GM12878 (cell line): Measurements from ENCODE around the gene TEX9. TPM values are rescaled to one million over a fixed set of nuclear protein-coding genes. Genes with fewer than 3 reads are reported as not detected.

ENCODE experiments used
- ASH2L ChIP-seq: fragments of 300-600, 200-600 bp; sonication (generic); IDR thresholded peaks from 2 replicates; pipeline ENCODE4 v1.6.1; 2017; ENCODE audit warnings: low read depth, mild to moderate bottlenecking, borderline replicate concordance
- BCLAF1 ChIP-seq: fragments of 450-650 bp; IDR thresholded peaks from 2 replicates; pipeline ENCODE4 v1.6.1; 2017; ENCODE audit warnings: antibody characterized with exemption, mild to moderate bottlenecking, moderate library complexity
- BHLHE40 ChIP-seq, 2 experiments: fragments of 450-650 bp in 1 of 2; IDR thresholded peaks; 2 replicates each; pipeline ENCODE4 v1.6.1; 2011 to 2017; ENCODE audit warnings: low read depth in 2 of 2, borderline replicate concordance in 1 of 2, improper control_type of control experiment in 1 of 2, low read length in 1 of 2, mild to moderate bottlenecking in 1 of 2
- CBFB ChIP-seq: IDR thresholded peaks from 2 replicates; pipeline ENCODE4 v1.6.1; 2016; ENCODE audit warnings: antibody characterized with exemption, low read depth
- EED ChIP-seq: sonication (generic); IDR thresholded peaks from 2 replicates; pipeline ENCODE4 v1.6.1; 2016; ENCODE audit warnings: antibody characterized with exemption, low read depth
- ELK1 ChIP-seq: IDR thresholded peaks from 2 replicates; pipeline ENCODE4 v1.6.1; 2012; ENCODE audit warnings: low read depth, low read length, improper control_type of control experiment
- HCFC1 ChIP-seq: fragments of 150-350 bp; IDR thresholded peaks from 2 replicates; pipeline ENCODE4 v1.6.1; 2014; ENCODE audit warnings: low read length
- HSF1 ChIP-seq: fragments of 150-350 bp; IDR thresholded peaks from 2 replicates; pipeline ENCODE4 v1.6.1; 2014; ENCODE audit warnings: mild to moderate bottlenecking, low read depth, low read length
- IKZF1 ChIP-seq: fragments of 450-650 bp; conservative IDR thresholded peaks from 2 replicates; pipeline ENCODE4 v1.6.1; 2017; ENCODE audit warnings: antibody characterized with exemption, mild to moderate bottlenecking
- LARP7 ChIP-seq: fragments of 450-650 bp; IDR thresholded peaks from 2 replicates; pipeline ENCODE4 v1.6.1; 2017; ENCODE audit warnings: mild to moderate bottlenecking
- NBN ChIP-seq: fragments of 450-650 bp; IDR thresholded peaks from 2 replicates; pipeline ENCODE4 v1.6.1; 2016
- NFXL1 ChIP-seq: fragments of 450-650 bp; IDR thresholded peaks from 2 replicates; pipeline ENCODE4 v1.6.1; 2017; ENCODE audit warnings: antibody characterized with exemption, mild to moderate bottlenecking, borderline replicate concordance
- NFYB ChIP-seq: IDR thresholded peaks from 2 replicates; pipeline ENCODE4 v1.6.1; 2011; ENCODE audit warnings: low read depth, mild to moderate bottlenecking, low read length, improper control_type of control experiment, moderate library complexity; ENCODE audit not compliant: insufficient read depth
- POLR2A ChIP-seq: IDR thresholded peaks from 2 replicates; pipeline ENCODE4 v1.6.1; 2011; ENCODE audit warnings: low read depth, mild to moderate bottlenecking, low read length
- RAD21 ChIP-seq: IDR thresholded peaks from 2 replicates; pipeline ENCODE4 v1.6.1; 2011; ENCODE audit warnings: mild to moderate bottlenecking, low read depth, low read length, moderate library complexity; ENCODE audit not compliant: insufficient read depth
- SKIL ChIP-seq: fragments of 450-650 bp; IDR thresholded peaks from 2 replicates; pipeline ENCODE4 v1.6.1; 2017; ENCODE audit warnings: mild to moderate bottlenecking, low read depth, inconsistent platforms; ENCODE audit not compliant: poor library complexity, severe bottlenecking
- STAT3 ChIP-seq: IDR thresholded peaks from 2 replicates; pipeline ENCODE4 v1.6.1; 2011; ENCODE audit warnings: low read depth, low read length, improper control_type of control experiment
- TAF1 ChIP-seq: IDR thresholded peaks from 2 replicates; pipeline ENCODE4 v1.6.1; 2011; ENCODE audit warnings: mild to moderate bottlenecking, low read depth, low read length, borderline replicate concordance
- TCF3 ChIP-seq: IDR thresholded peaks from 2 replicates; pipeline ENCODE4 v1.6.1; 2012; ENCODE audit warnings: low read depth, mild to moderate bottlenecking, low read length, borderline replicate concordance; ENCODE audit not compliant: insufficient read depth
- USF1 ChIP-seq: IDR thresholded peaks from 2 replicates; pipeline ENCODE4 v1.6.1; 2011; ENCODE audit warnings: borderline replicate concordance, low read depth, mild to moderate bottlenecking, moderate library complexity, mixed read lengths, low read length; ENCODE audit not compliant: insufficient read depth; ENCODE audit errors: extremely low read length
- YBX1 ChIP-seq: fragments of 450-650 bp; IDR thresholded peaks from 2 replicates; pipeline ENCODE4 v1.6.1; 2016; ENCODE audit warnings: antibody characterized with exemption
- ZNF207 ChIP-seq: fragments of 450-650 bp; IDR thresholded peaks from 2 replicates; pipeline ENCODE4 v1.6.1; 2014; ENCODE audit warnings: antibody characterized with exemption, mild to moderate bottlenecking, borderline replicate concordance
- ZNF274 ChIP-seq: IDR thresholded peaks from one replicate; pipeline ENCODE4 v1.8.0; 2011; ENCODE audit not compliant: insufficient read length, insufficient read depth
- polyA plus RNA-seq, 11 experiments: library from polyadenylated mRNA; depleted of rRNA in 4 of 11; unstranded in 6 of 11; stranded (reverse) in 5 of 11; fragments of >200 nt; fragmentation: Nextera tagmentation in 4 of 11; fragmentation: Illumina TruSeq in 1 of 11; extraction: Ambion mirVana in 4 of 11; extraction: Trizol in 1 of 11; gene quantifications; 1 replicate in 1 of 11; 2 replicates in 10 of 11; pipeline versions ENCODE4 v1.2.1 to v1.2.3, GENCODE V29; 2011 to 2016; ENCODE audit warnings: inconsistent platforms in 2 of 11, missing spikeins in 2 of 11, low read depth in 1 of 11
- total RNA-seq, 4 experiments: library from RNA; depleted of rRNA in 3 of 4; stranded (reverse); fragments of >200 nt in 3 of 4; fragmentation: Illumina TruSeq in 1 of 4; extraction: Trizol in 1 of 4; gene quantifications; 2 replicates each; pipeline versions ENCODE4 v1.2.1 to v1.2.3, GENCODE V29; 2013 to 2021

TEX9 gene
- total and polyA plus RNA-seq, 10 of the 15 experiments (the other 5 are each of a cell fraction or from before 2014, with no cell fraction given), result 9.0 to 155 (median 70.0) TPM

- TF ChIP-seq BCLAF1 (no peak), HCFC1 (peak; percentile 35), CBFB (no peak), STAT3 (no peak), NBN (no peak), USF1 (no peak), TCF3 (peak; percentile 92), NFYB (peak; percentile 87), IKZF1 (0 out of 2 replicates have a peak, but pooled peaks have one; percentile 25), ZNF207 (no peak; the same call in 1 of the 2 replicates), BHLHE40 (IDR thresholded peaks at IDR 0.05; ENCODE audit: borderline replicate concordance in 1 of 2, low read depth in 2 of 2, low read length in 1 of 2) (peak in 1 of 2 experiments; percentile 38; a peak in 2 of 4 replicates), EED (no peak), ELK1 (no peak), ZNF274 (no peak), NFXL1 (no peak), ASH2L (no peak), TAF1 (peak; percentile 38; the same call in 1 of the 2 replicates), LARP7 (no peak), RAD21 (no peak), HSF1 (no peak), YBX1 (no peak), POLR2A (peak; percentile 77), SKIL (no peak)
Measured at GRCh38 chr15:56464893-56465520, 99.8 kb downstream of the TEX9 start, which contains the start of gene MNS1 (continued).
